Vagina (tissue), 2 donors: ENCODE measurements around the gene BTBD17. TPM values are rescaled to one million over a fixed set of nuclear protein-coding genes. Genes with fewer than 3 reads are reported as not detected.
"Not testable (repeated sequence)": the region's sequence is repeated elsewhere in the genome, so short reads cannot be mapped to it uniquely, and the experiment has no call there.

Experiments
- DNase-seq, 2 donors: peaks; one replicate each; pipeline ENCODE4 v3.0.0-alpha.2; 2017; ENCODE audit errors: extremely low spot score in 2 of 2
- H3K27ac ChIP-seq: fragments of 200-600 bp; sonication (generic); one replicate; pipeline ENCODE4 v1.5.1; 2019
- H3K27me3 ChIP-seq: fragments of 200-600 bp; sonication (generic); one replicate; pipeline ENCODE4 v1.5.1; 2019
- H3K36me3 ChIP-seq, 2 donors: fragments of 200-600 bp; sonication (generic); one replicate each; pipeline ENCODE4 v1.5.1; 2017 to 2019
- H3K4me1 ChIP-seq: fragments of 200-600 bp; sonication (generic); one replicate; pipeline ENCODE4 v1.5.1; 2019
- H3K4me3 ChIP-seq, 2 donors: fragments of 200-600 bp; sonication (generic); 1 replicate in 1 of 2; 2 replicates in 1 of 2; pipeline ENCODE4 v1.5.1; 2016 to 2019
- H3K9me3 ChIP-seq: fragments of 200-600 bp; sonication (generic); one replicate; pipeline ENCODE4 v1.5.1; 2019
- POLR2A ChIP-seq, 2 donors: fragments of 450-650 bp; IDR thresholded peaks; one replicate each; pipeline ENCODE4 v1.6.1; 2017; ENCODE audit warnings: antibody characterized with exemption in 2 of 2, mild to moderate bottlenecking in 2 of 2, moderate library complexity in 2 of 2
- POLR2AphosphoS5 ChIP-seq, 2 donors: sonication (generic); formaldehyde crosslinking; IDR thresholded peaks; one replicate each; pipeline ENCODE4 v1.9.0; 2017; ENCODE audit warnings: antibody characterized with exemption in 2 of 2, mild to moderate bottlenecking in 2 of 2, low read depth in 1 of 2; ENCODE audit not compliant: insufficient read depth in 1 of 2
- intact Hi-C: fragments of 100-400 bp; cut with DNase I; formaldehyde crosslinking; loops from one replicate; pipeline ENCODE4 v1.15.1; 2023
- total RNA-seq: library from RNA; depleted of rRNA; stranded (reverse); fragments of >200 nt; gene quantifications from one replicate; pipeline ENCODE4 v1.2.3, GENCODE V29; 2016
- TF ChIP-seq, protein P1 (sequence below), 3 experiments: fragments of 450-650 bp in 2 of 3; fragments of 200-600 bp in 1 of 3; sonication (generic) in 1 of 3; IDR thresholded peaks; one replicate each; pipeline ENCODE4 v1.5.1; 2017 to 2019; ENCODE audit warnings: antibody characterized with exemption in 3 of 3, mild to moderate bottlenecking in 2 of 3, moderate library complexity in 2 of 3

Gene BTBD17
- total RNA-seq, 1 donor from 2014 or later: not detected

DNA sequence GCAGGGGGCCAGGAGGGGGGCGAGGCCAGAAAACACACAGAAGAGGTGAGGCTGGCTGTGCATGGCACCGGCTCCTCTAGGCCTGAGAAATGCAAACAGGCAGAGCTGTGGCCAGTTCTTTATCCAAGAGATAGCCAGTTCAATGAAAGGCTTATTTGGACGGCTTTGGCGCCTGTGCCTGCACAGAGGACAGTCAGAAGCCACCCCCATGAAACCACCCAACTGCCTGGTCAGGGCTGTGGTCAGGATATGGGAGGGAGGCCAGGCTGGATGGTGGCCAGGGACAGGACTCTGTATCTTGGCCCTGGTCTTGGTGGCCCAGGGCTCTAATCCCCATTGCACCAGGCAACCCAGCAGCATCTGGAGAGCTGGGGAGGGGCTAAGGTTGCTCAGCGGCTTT, 45.7 kb upstream of the BTBD17 start:
- TF ChIP-seq POLR2AphosphoS5 (IDR thresholded peaks at IDR 0.05; ENCODE audit: insufficient read depth in 1 of 2, low read depth in 1 of 2) (no peak), POLR2A (IDR thresholded peaks at IDR 0.05) (no peak)
- H3K9me3 ChIP-seq: no peaks in the 10 kb centered on the region
- H3K4me1 ChIP-seq: no peaks in the 10 kb centered on the region
- no peaks in the 10 kb centered on the region for H3K36me3 ChIP-seq
- intact Hi-C loops: no loop called here
- DNase-seq: no peak
- no peaks in the 10 kb centered on the region for H3K27me3 ChIP-seq
- H3K27ac ChIP-seq: no peak overlapping the region
- no peak overlapping the region for H3K4me3 ChIP-seq

DNA sequence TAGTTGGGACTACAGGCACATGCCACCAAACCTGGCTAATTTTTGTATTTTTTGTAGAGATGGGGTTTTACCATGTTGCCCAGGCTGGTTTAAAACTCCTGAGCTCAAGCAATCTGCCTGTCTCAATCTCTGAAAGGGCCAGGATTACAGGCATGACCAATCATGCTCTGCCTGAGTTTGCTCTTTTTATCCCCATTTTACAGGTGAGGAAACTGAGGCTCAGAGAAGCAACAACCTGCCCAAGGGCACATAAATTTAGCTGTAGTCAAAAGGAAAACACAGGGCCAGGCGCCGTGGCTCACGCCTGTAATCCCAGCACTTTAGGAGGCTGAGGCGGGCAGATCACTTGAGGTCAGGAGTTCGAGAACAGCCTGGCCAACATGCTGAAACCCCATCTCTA, 43.6 kb upstream of the BTBD17 start:
- H3K36me3 ChIP-seq, intact Hi-C loops, H3K27me3 ChIP-seq, H3K27ac ChIP-seq, H3K9me3 ChIP-seq, H3K4me1 ChIP-seq, DNase-seq, H3K4me3 ChIP-seq: not testable (repeated sequence)

DNA sequence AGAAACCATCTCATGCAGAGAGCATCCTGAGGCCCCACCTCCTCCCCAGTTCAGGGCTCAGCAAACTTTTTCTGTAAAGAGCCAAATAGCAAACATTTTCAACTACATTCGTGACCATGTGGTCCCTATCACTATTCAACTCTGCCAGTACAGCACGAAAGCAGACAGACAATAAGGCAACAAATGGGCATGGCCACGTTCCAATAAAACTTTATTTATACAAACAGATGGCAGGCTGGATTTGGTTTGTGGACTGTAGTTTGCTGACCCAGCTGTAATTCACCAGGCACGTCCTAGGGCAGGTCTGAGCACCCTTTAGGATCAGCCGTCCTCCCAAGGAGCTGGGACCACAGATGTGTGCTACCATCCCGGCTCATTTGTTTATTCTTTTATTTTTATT, 43.1 kb upstream of the BTBD17 start:
- Histone ChIP-seq H3K27ac (no peak overlapping the region), H3K4me3 (no peak overlapping the region), H3K36me3 (no peaks in the 10 kb centered on the region), H3K4me1 (no peaks in the 10 kb centered on the region), H3K9me3 (no peaks in the 10 kb centered on the region), H3K27me3 (no peaks in the 10 kb centered on the region)
- intact Hi-C loops: no loop called here
- TF ChIP-seq POLR2AphosphoS5 (IDR thresholded peaks at IDR 0.05; ENCODE audit: insufficient read depth in 1 of 2, low read depth in 1 of 2): no peak
- TF ChIP-seq, protein P1, sequence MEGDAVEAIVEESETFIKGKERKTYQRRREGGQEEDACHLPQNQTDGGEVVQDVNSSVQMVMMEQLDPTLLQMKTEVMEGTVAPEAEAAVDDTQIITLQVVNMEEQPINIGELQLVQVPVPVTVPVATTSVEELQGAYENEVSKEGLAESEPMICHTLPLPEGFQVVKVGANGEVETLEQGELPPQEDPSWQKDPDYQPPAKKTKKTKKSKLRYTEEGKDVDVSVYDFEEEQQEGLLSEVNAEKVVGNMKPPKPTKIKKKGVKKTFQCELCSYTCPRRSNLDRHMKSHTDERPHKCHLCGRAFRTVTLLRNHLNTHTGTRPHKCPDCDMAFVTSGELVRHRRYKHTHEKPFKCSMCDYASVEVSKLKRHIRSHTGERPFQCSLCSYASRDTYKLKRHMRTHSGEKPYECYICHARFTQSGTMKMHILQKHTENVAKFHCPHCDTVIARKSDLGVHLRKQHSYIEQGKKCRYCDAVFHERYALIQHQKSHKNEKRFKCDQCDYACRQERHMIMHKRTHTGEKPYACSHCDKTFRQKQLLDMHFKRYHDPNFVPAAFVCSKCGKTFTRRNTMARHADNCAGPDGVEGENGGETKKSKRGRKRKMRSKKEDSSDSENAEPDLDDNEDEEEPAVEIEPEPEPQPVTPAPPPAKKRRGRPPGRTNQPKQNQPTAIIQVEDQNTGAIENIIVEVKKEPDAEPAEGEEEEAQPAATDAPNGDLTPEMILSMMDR (IDR thresholded peaks at IDR 0.05): no peak
- no peak for TF ChIP-seq POLR2A (IDR thresholded peaks at IDR 0.05)
- no peak for DNase-seq

DNA sequence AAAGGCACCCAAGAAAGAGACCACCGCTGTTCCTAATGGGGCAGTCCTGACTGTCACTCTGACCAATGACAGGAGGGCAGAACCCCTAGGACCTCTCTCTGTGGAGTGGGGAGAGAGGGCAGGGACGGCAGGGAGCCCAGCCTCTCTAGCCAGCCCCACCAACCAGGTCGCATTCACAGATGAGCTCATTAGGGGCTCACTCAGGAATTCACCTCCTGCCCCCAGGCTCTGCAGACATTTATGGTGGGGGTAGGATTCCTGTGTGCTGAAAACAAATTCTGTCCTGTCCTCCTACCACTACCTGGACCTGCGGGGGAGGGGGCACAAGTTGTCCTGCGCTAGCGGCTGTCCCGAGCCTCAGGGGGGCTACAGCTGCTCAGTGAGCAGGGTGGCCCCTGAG, 42.5 kb upstream of the BTBD17 start:
- H3K4me3 ChIP-seq: no peak overlapping the region
- H3K9me3 ChIP-seq: no peaks in the 10 kb centered on the region
- intact Hi-C loops: no loop called here
- no peak for DNase-seq
- H3K27ac ChIP-seq: no peak overlapping the region
- H3K27me3 ChIP-seq: no peaks in the 10 kb centered on the region
- TF ChIP-seq POLR2AphosphoS5 (IDR thresholded peaks at IDR 0.05; ENCODE audit: insufficient read depth in 1 of 2, low read depth in 1 of 2): no peak
- TF ChIP-seq POLR2A (IDR thresholded peaks at IDR 0.05): no peak
- TF ChIP-seq, protein P1 (IDR thresholded peaks at IDR 0.05): no peak
- no peaks in the 10 kb centered on the region for H3K36me3 ChIP-seq
- H3K4me1 ChIP-seq: no peaks in the 10 kb centered on the region

DNA sequence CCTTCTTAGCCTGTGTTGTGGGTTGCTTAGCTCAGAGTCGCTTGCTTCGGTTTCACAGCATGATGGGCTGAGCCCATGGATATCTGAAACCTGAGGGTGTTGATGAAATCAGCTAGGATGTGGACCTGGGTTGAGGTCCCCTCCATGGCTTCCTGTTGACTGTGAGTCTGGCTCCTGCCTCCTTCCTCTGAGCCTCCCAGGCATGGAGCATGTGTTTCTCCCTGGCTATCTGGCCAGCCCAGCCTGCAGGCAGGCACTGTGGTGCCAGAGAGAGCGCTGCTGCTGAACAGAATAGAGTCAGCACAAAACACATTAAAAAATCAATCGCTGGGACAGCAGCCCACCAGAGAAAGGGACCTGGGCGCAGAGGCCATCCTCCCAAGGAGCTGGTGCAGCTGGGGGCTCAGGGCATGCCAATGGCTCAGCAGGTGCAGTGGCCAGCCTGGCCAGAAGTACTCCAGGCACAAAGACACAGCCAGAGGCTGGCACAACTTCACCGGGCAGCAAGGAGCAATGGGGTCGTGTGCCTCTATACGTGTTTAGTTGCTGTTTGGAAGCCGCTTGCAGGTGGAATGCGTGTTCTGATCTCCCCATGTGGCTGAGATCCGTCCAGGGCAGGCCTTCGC, 42.0 kb upstream of the BTBD17 start:
- Histone ChIP-seq H3K36me3 (no peaks in the 10 kb centered on the region), H3K27me3 (no peaks in the 10 kb centered on the region), H3K27ac (no peak overlapping the region), H3K4me1 (no peaks in the 10 kb centered on the region), H3K9me3 (no peaks in the 10 kb centered on the region), H3K4me3 (no peak overlapping the region)
- TF ChIP-seq, protein P1 (IDR thresholded peaks at IDR 0.05): no peak
- intact Hi-C loops: no loop called here
- DNase-seq: no peak

DNA sequence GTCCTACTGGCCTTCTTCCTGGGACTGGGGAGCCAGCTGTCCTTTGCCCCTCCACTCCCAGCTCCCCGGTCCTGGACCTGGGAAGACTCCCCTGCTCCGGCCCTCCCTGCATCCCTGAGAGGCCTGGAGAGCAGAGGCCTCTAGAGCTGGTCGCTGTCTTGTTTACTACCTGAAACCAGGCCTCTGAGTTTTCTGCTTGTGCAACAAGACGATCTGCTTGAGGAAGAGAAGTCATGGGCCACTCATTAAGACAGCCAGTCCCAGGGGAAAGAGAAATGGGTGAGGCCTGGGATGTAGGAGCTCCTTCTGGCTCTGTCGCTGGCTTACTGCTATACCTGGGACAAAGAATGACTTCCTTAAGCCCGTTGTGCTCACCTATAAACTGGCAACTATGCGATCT, 40.4 kb upstream of the BTBD17 start:
- H3K4me1 ChIP-seq: no peaks in the 10 kb centered on the region
- no peaks in the 10 kb centered on the region for H3K36me3 ChIP-seq
- TF ChIP-seq, protein P1 (IDR thresholded peaks at IDR 0.05): no peak
- TF ChIP-seq POLR2A (IDR thresholded peaks at IDR 0.05): no peak
- TF ChIP-seq POLR2AphosphoS5 (IDR thresholded peaks at IDR 0.05; ENCODE audit: insufficient read depth in 1 of 2, low read depth in 1 of 2): no peak
- intact Hi-C loops: no loop called here
- no peak overlapping the region for H3K27ac ChIP-seq
- no peak overlapping the region for H3K4me3 ChIP-seq
- H3K27me3 ChIP-seq: no peaks in the 10 kb centered on the region
- no peaks in the 10 kb centered on the region for H3K9me3 ChIP-seq
- no peak for DNase-seq
